ENCODE results near the gene TNIK.

The TNIK gene

DNA sequence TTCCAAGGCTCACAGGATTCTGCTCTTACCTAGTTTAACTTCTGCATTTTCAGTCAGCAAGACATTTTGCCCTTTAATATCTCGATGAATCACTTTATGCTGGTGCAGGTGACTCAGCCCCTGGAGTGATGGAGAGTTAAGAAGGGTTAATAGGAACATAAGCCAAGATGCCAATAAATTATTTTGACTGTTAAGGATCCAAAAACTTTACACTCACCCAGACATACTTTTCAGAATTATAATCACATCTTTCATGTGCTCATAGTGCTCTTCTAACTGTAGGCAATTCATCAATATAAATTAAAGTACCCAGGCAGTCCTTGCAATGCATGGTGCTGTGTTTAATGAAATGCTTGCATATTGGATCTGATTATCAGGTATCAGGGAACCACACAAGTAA, 269.5 kb downstream of the TNIK start:
- no peak for DNase-seq (ENCODE audit: low read depth in 3 of 3)

- no peak for DNase-seq (ENCODE audit: low read depth in 3 of 3)
Observed at GRCh38 chr3:171189394-171190080, 270.7 kb downstream of the TNIK start.

GRCh38 chr3:171187706-171188290, 272.4 kb downstream of the TNIK start:
- DNase-seq (ENCODE audit: low read depth in 3 of 3) = no peak

DNA sequence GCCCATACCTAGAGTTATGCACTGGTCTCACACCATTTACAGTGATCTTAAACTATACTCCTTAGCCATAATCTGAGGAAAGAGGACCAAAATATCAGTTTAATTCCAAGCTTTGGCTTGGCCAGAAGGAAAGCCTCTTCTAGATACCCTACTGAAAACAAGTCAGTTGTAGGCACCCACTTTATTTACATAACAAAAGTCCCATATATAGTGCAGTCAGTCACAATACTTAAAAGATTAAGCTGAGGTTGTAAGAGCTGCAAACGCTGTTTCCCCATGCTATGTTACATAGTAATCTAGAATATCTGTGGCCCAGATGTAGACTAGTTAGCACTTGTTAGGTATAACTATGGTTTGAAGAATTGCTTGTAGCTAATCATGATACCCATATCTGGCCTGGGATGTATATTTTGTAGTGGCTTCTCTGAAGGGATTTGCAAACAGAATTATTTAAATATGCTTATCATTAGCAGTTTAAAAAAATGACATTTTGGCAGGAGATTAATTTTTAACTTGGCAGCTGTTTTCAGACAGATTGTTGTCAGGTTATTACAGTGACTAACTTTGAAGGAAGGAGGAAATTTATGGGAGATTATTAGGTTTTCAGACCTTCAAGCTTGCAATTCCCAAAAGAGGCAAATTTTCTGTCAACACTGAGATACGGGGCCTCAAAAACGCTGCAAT, 273.2 kb downstream of the TNIK start:
- DNase-seq (ENCODE audit: low read depth in 3 of 3) = no peak

DNA sequence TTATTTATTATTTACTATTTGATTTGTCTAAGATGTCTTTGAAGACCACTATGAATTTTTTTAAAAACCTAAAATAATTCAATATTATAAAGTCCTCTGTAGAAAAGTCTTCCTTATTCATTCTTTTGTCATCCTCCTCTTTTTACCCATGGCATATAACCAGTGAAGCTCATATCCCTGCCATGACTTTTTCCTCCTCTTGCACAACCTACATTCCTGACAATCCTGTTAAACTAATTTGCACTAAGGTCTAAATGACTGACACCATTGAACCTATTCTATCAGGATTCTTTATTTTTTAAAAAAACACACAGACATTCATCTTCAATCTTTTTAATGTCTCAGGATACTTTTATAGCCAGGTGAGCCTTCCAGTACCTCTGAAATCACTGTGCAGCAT, 273.8 kb downstream of the TNIK start:
- DNase-seq (ENCODE audit: low read depth in 3 of 3) = no peak

DNA sequence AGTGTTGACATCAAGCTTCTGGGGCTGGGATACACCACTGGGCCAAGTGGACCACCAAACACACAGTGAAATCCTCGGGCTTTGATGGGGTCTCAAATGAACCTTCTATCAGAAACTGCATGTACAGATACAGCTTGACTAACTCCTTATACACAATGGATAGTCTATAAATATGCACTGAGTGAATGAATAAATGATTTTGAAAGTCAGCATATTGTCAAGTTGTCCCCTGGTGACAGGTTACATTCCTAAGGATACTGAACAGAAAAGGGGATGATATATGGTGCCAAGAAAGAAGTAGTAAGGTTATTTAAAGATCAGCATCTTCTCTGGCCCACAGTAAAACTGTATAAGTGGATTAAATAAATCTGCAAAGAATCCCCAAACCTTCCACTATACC, 274.2 kb downstream of the TNIK start:
- DNase-seq (ENCODE audit: low read depth in 3 of 3) = no peak

- DNase-seq (ENCODE audit: low read depth in 3 of 3) = peak in 1 of 3 donors; percentile 21
Observed at GRCh38 chr3:171184372-171184771, 275.8 kb downstream of the TNIK start.

DNA sequence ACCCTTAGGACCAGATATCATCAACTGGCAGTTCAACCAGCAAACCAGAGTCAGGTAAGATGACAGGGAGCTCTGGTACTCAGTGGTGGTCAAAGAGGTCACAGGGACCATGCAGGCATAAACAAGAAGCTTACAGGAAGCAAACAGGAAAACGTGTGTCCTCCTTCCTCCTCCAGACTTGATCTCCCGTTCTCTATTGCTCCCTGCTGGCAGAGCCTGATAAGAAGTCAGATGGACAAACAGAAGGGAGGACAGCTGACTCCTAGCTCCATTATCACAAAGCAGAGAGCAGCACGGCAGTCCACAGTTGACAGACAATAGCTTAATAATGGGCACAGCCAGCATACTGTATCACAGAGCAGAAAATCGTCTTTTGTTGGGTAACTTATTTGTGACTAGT, 277.2 kb downstream of the TNIK start:
- DNase-seq (ENCODE audit: low read depth in 3 of 3) = no peak

- no peak for DNase-seq (ENCODE audit: low read depth in 3 of 3)
Observed at GRCh38 chr3:171181907-171182690, 278.1 kb downstream of the TNIK start.

DNA sequence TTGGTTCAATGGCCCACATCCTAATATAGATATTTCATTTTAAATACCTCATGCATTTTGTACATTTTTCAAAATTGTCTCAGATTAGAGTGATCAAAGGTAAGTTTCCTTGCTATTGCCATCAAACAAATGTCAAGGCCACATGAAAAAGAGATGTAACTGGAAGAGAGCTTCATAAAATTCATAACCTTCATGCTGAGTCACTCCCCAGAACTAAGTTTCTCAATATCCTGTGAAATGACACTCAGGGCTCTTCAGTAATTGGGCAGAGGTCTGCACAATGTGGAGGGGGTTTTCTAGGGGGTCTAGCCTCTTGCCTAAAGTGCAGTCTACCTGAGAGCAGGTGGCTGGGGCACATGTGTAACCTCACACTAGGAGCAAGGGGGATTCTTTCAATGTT, 281.5 kb downstream of the TNIK start:
- DNase-seq (ENCODE audit: low read depth in 3 of 3) = no peak

DNA sequence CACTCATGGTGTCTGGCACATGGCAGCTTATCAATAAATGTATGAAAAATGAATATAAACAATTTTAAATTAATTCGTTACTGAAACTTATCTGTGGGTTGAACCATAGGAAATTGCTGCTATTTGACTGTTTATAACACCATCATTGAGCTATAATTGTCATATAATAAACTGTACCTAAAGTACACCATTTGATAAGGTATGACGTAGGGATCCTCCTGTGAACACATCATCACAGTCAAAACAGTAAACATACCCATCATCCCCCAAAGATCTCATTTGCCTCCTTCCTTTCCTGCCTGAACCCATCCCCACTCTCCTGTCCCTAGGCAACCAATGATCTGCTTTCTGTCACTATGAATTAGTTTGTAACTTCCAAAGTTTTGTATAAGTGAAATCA, 282.7 kb downstream of the TNIK start:
- no peak for DNase-seq (ENCODE audit: low read depth in 3 of 3)

- DNase-seq (ENCODE audit: low read depth in 3 of 3) = no peak
Observed at GRCh38 chr3:171177056-171177455, 283.1 kb downstream of the TNIK start.

GRCh38 chr3:171176244-171176933, 283.8 kb downstream of the TNIK start:
- no peak for DNase-seq (ENCODE audit: low read depth in 3 of 3)

- no peak for DNase-seq (ENCODE audit: low read depth in 3 of 3)
Observed at GRCh38 chr3:171175741-171176234, 284.4 kb downstream of the TNIK start.

DNA sequence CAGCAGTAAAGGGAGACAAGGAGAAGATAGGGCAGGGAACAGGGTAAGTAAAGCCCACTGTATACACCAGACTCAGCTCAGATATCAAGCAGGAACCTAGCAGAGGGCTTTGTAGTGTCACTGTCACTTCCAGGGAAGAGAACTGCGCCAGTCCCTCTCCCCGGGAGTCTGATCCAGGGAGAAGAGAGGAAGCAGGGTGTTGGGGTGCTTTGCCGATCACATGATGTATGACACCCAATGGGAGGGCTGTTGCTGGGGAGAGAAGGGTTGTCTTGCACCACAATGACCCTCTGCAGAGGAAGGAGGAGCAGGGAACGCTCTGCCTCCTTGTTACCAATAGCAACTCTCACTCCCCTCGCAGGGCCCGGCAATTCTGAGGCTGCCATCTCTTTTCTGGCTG, 286.5 kb downstream of the TNIK start:
- no peak for DNase-seq (ENCODE audit: low read depth in 3 of 3)

DNA sequence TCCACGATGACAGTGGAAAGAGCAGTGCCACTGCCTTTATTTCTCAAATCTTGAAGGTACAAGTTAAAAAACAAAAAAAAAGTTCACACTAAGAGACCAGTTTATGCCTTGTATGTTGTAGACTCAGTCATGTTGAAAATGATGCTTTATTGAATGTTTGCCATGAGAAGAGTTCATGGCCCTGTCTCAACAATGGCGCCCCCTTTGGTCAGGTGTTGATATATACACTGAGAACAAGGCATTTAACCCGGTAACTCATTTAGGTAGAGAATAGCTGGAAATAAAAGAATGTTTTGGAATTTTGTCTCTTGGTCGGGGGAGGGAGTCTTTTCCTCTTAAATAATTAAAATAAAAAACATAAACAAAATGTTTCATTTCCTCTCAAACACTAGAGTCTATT, 288.1 kb downstream of the TNIK start:
- peak in 1 of 3 donors; percentile 13 for DNase-seq (ENCODE audit: low read depth in 3 of 3)

DNA sequence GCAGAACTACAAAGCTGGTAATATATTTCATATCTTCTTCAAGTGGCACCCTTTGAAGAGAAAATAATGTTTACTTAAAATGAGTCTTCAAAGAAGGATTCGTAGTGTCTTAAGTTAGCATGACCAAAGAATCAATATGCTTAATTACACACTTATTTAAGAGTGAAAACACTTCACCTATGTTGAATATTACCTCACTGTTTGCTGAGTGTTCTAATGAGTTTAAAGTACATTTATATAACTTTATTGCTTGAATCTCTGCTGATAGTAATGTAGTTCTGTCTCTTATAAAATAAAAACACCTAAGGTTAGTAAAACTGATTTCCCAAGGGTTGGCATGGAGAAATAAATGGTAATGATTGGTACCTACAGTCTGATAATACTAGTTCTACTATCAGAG, 290.3 kb downstream of the TNIK start:
- DNase-seq (ENCODE audit: low read depth in 3 of 3) = no peak

GRCh38 chr3:171169443-171169842, 290.8 kb downstream of the TNIK start:
- DNase-seq (ENCODE audit: low read depth in 3 of 3) = no peak

DNA sequence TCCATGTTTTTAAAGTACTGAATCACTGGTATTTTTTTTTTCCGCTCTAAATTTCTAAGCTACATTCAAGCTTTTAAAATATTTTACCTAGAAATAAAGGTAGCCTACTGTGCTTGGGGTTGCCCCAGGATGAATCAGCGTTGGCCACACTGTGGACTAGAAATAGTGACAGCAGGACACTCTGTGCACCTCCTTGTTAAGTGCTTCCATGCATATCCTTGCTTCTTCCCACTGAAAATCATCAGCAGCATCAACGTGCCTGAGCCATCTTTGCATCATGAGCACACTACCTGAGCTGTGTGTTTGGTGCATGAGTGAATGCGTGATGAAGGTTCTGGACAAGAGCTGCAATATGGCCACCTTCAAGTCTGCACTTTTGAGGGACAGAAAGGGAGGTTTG, 291.7 kb downstream of the TNIK start:
- no peak for DNase-seq (ENCODE audit: low read depth in 3 of 3)

DNA sequence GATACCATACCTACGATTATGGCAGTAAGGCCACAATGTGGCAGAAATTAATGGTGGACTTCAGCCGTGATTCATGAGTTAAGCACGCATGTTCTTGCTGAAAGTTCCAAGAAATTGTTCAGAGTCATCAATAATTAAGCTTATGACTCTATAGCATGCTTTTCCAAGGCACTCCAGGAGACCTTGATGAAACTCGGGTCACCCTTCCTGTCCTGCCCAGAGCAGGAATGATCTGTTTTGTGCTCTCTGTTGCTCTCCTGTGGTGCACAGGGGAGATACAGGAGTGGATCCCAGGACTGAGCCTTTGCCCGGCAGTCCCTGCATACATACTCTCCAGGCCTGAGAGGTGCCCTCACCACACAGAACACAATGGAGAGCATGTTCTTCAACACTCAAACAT, 292.1 kb downstream of the TNIK start:
- DNase-seq (ENCODE audit: low read depth in 3 of 3) = no peak

DNA sequence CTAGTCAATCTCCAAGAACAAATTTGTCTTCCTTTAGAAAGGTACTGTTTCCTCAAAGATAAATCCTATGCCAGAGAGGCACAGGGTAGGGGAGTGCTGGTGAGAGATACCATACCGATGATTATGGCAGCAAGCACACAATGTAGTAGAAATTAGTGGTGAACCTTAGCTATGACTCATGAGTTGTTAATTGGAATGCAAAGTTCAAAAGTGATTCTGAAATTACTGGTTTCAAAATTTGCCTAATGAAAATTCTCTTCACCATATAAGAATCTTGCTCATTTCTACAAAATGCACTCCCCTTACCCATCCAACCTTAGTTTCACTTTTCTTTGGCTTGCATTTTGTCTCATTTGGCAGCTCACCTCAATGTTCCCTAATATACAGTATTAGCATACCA, 294.2 kb downstream of the TNIK start:
- DNase-seq (ENCODE audit: low read depth in 3 of 3) = no peak

GRCh38 chr3:171165499-171165921, 294.7 kb downstream of the TNIK start:
- no peak for DNase-seq (ENCODE audit: low read depth in 3 of 3)

Data from stimulated activated CD4-positive, alpha-beta T cell treated with anti-CD3 and anti-CD28 coated beads, TNF-alpha, amount 100 ng/mL, for 48 hours (primary cell).